Mucosa of rectum (tissue), 2 donors: ENCODE data around the gene LBX2.
"Not testable (repeated sequence)": the region's sequence is repeated elsewhere in the genome, so short reads cannot be mapped to it uniquely, and the experiment has no call there.

Source experiments
- H3K27ac ChIP-seq, 2 donors: one replicate each; pipeline ENCODE4 v1.7.0; 2013; ENCODE audit warnings: inconsistent platforms in 2 of 2, low read depth in 2 of 2, low read length in 2 of 2
- H3K27me3 ChIP-seq, 2 donors: one replicate each; pipeline ENCODE4 v1.7.0; 2013; ENCODE audit warnings: low read length in 2 of 2; ENCODE audit not compliant: control insufficient read depth in 2 of 2, insufficient read depth in 2 of 2
- H3K36me3 ChIP-seq, 2 donors: one replicate each; pipeline ENCODE4 v1.7.0; 2013; ENCODE audit warnings: low read length in 2 of 2; ENCODE audit not compliant: control insufficient read depth in 2 of 2, insufficient read depth in 2 of 2
- H3K4me1 ChIP-seq, 2 donors: one replicate each; pipeline ENCODE4 v1.7.0; 2013; ENCODE audit warnings: low read length in 2 of 2, mild to moderate bottlenecking in 1 of 2; ENCODE audit not compliant: control insufficient read depth in 2 of 2, insufficient read depth in 2 of 2
- H3K4me3 ChIP-seq, 2 donors: one replicate each; pipeline ENCODE4 v1.7.0; 2013; ENCODE audit warnings: low read length in 2 of 2
- H3K9ac ChIP-seq, 2 donors: one replicate each; pipeline ENCODE4 v1.7.0; 2013; ENCODE audit warnings: low read length in 2 of 2, low read depth in 1 of 2, mild to moderate bottlenecking in 1 of 2
- H3K9me3 ChIP-seq, 2 donors: one replicate each; pipeline ENCODE4 v1.7.0; 2013; ENCODE audit warnings: low read length in 2 of 2; ENCODE audit not compliant: control insufficient read depth in 2 of 2
- donor health status: healthy.
- donor health status: Normal muscosa, but diverticular disease.

LBX2 gene

GRCh38 chr2:74483675-74484164 is 15.7 kb downstream of the LBX2 start:
- peak overlapping the region; percentile 100 for H3K4me3 ChIP-seq
- H3K9ac ChIP-seq: peak overlapping the region; percentile 83 to 89
- peaks cover 24 to 25% of the 10 kb centered on the region in 2 donors for H3K4me1 ChIP-seq
- H3K9me3 ChIP-seq, H3K27me3 ChIP-seq, H3K27ac ChIP-seq: not testable (repeated sequence)
- H3K36me3 ChIP-seq: peaks cover 7 to 16% of the 10 kb centered on the region in 2 donors

GRCh38 chr2:74482801-74483674 is 16.4 kb downstream of the LBX2 start, which contains the start of the genes CCDC142 and TTC31:
Gene CCDC142, minus strand, starts transcription at chr2:74482998. Its CDS starts 161 bp downstream, at chr2:74482837.
Gene TTC31, plus strand, starts transcription at chr2:74483081. Its CDS starts 15 bp downstream, at chr2:74483096.
- H3K4me1 ChIP-seq: peaks cover 24 to 25% of the 10 kb centered on the region in 2 donors
- H3K27ac ChIP-seq: peak within 1 kb of the TSS; percentile 93
- peak within 1 kb of the TSS; percentile 100 for H3K4me3 ChIP-seq
- no peaks in the 10 kb centered on the region for H3K9me3 ChIP-seq
- H3K36me3 ChIP-seq: peaks cover 7 to 13% of the 10 kb centered on the region in 2 donors
- H3K27me3 ChIP-seq: no peaks in the 10 kb centered on the region
- H3K9ac ChIP-seq: peak within 1 kb of the TSS; percentile 83 to 89

- peaks cover 7 to 16% of the 10 kb centered on the region in 2 donors for H3K36me3 ChIP-seq
- peaks cover 24 to 25% of the 10 kb centered on the region in 2 donors for H3K4me1 ChIP-seq
- H3K9me3 ChIP-seq: no peaks in the 10 kb centered on the region
- peak overlapping the region; percentile 100 for H3K4me3 ChIP-seq
- H3K9ac ChIP-seq: peak overlapping the region; percentile 79 to 89
- peak overlapping the region; percentile 93 for H3K27ac ChIP-seq
- no peaks in the 10 kb centered on the region for H3K27me3 ChIP-seq
Observed at GRCh38 chr2:74481961-74482800, 17.2 kb downstream of the LBX2 start.

- no peaks in the 10 kb centered on the region for H3K27me3 ChIP-seq
- H3K27ac ChIP-seq: peak overlapping the region in 1 of 2 donors; percentile 93
- H3K4me3 ChIP-seq: peak overlapping the region; percentile 100
- H3K36me3 ChIP-seq: peaks cover 7 to 19% of the 10 kb centered on the region in 2 donors
- no peaks in the 10 kb centered on the region for H3K9me3 ChIP-seq
- peaks cover 24 to 25% of the 10 kb centered on the region in 2 donors for H3K4me1 ChIP-seq
- peak overlapping the region; percentile 79 to 89 for H3K9ac ChIP-seq
Observed at GRCh38 chr2:74481431-74481830, 18.0 kb downstream of the LBX2 start.

GRCh38 chr2:74474899-74475298 is 24.5 kb downstream of the LBX2 start:
- peaks cover 16 to 20% of the 10 kb centered on the region in 2 donors for H3K4me1 ChIP-seq
- no peaks in the 10 kb centered on the region for H3K9me3 ChIP-seq
- H3K27ac ChIP-seq: no peak overlapping the region
- peaks cover 13 to 23% of the 10 kb centered on the region in 2 donors for H3K36me3 ChIP-seq
- H3K27me3 ChIP-seq: no peaks in the 10 kb centered on the region
- no peak overlapping the region for H3K9ac ChIP-seq
- no peak overlapping the region for H3K4me3 ChIP-seq

- Histone ChIP-seq H3K36me3 (peaks cover 13 to 23% of the 10 kb centered on the region in 2 donors), H3K9ac (no peak overlapping the region)
Observed at GRCh38 chr2:74474481-74474880, 24.9 kb downstream of the LBX2 start.

GRCh38 chr2:74472945-74473258 is 26.5 kb downstream of the LBX2 start:
- H3K4me3 ChIP-seq: peak overlapping the region; percentile 95 to 98
- H3K27ac ChIP-seq: peak overlapping the region; percentile 92 to 94
- peaks cover 13 to 23% of the 10 kb centered on the region in 2 donors for H3K36me3 ChIP-seq
- no peaks in the 10 kb centered on the region for H3K27me3 ChIP-seq
- peaks cover 16 to 20% of the 10 kb centered on the region in 2 donors for H3K4me1 ChIP-seq
- peak overlapping the region; percentile 90 to 91 for H3K9ac ChIP-seq
- no peaks in the 10 kb centered on the region for H3K9me3 ChIP-seq

More at GRCh38 chr2:74474481-74474880, 24.9 kb downstream of the LBX2 start:
- Histone ChIP-seq H3K27me3 (no peaks in the 10 kb centered on the region), H3K4me3 (no peak overlapping the region), H3K27ac (no peak overlapping the region), H3K9me3 (no peaks in the 10 kb centered on the region), H3K4me1 (peaks cover 16 to 20% of the 10 kb centered on the region in 2 donors)

- Histone ChIP-seq H3K27me3 (no peaks in the 10 kb centered on the region), H3K9me3 (no peaks in the 10 kb centered on the region), H3K27ac (peak within 1 kb of the TSS; percentile 92 to 94), H3K4me3 (peak within 1 kb of the TSS; percentile 95 to 98), H3K36me3 (peaks cover 13 to 20% of the 10 kb centered on the region in 2 donors), H3K4me1 (peaks cover 16 to 20% of the 10 kb centered on the region in 2 donors), H3K9ac (peak within 1 kb of the TSS; percentile 90 to 91)
Observed at GRCh38 chr2:74472086-74472944, 27.1 kb downstream of the LBX2 start, which contains the start of gene MRPL53. Gene MRPL53, minus strand, starts transcription at chr2:74472680. Its CDS starts 20 bp downstream, at chr2:74472660.
